ENCODE measurements around the gene SLC27A6.

The SLC27A6 gene

GRCh38 chr5:129051283-129051682, 86.0 kb downstream of the SLC27A6 start:
- Histone ChIP-seq H3K4me3 (no peak overlapping the region), H3K27ac (no peak overlapping the region)

GRCh38 chr5:129053438-129053837, 88.2 kb downstream of the SLC27A6 start:
- H3K4me3 ChIP-seq = no peak overlapping the region

GRCh38 chr5:129057329-129057728, 92.0 kb downstream of the SLC27A6 start:
- H3K27ac ChIP-seq = no peak overlapping the region
- H3K4me3 ChIP-seq = no peak overlapping the region

More at GRCh38 chr5:129053438-129053837, 88.2 kb downstream of the SLC27A6 start:
- H3K27ac ChIP-seq = no peak overlapping the region

- Histone ChIP-seq H3K27ac (no peak overlapping the region), H3K4me3 (no peak overlapping the region)
Observed at GRCh38 chr5:129061849-129062248, 96.6 kb downstream of the SLC27A6 start.

- Histone ChIP-seq H3K27ac (no peak overlapping the region), H3K4me3 (no peak overlapping the region)
Observed at GRCh38 chr5:129063483-129064113, 98.3 kb downstream of the SLC27A6 start.

DNA sequence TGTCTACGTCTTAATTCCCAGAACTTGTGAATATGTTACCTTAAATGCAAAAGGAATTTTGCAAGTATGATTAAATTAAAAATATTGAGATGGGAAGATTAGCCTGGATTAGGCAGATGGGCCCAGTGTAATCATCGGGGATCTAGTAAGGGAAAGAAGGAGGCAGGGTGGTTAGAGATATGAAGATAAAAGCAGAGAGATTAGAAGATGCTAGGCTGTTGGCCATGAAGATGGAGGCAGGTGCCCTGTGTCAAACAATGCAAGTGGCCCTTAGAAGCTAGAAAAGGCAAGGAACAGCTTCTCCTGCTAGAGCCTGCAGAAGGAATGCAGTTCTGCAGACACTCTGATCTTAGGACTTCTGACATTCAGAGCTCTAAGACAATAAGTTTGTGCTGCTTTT, 100.4 kb downstream of the SLC27A6 start:
- Histone ChIP-seq H3K27ac (no peak overlapping the region), H3K4me3 (no peak overlapping the region)

DNA sequence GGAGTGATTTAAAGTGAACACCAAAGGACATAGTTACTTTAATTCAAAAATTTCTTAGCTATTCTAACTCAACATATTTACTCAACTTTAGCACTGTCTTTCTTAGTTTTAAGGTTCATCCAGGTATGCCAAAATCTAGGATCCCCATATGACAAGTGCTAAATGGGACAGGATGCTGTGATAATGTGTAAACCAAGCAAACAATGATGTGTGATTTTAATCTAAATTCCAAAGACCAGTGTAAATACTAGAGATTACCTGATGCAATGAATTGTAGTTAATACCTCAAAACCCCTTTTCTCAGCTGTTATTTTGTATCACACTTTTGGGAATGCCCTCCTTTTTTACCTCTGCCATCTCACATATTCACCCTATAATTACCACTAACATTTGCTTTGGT, 102.5 kb downstream of the SLC27A6 start:
- H3K4me3 ChIP-seq = no peak overlapping the region
- H3K27ac ChIP-seq = no peak overlapping the region

GRCh38 chr5:129069292-129069691, 104.0 kb downstream of the SLC27A6 start:
- Histone ChIP-seq H3K27ac (no peak overlapping the region), H3K4me3 (no peak overlapping the region)

DNA sequence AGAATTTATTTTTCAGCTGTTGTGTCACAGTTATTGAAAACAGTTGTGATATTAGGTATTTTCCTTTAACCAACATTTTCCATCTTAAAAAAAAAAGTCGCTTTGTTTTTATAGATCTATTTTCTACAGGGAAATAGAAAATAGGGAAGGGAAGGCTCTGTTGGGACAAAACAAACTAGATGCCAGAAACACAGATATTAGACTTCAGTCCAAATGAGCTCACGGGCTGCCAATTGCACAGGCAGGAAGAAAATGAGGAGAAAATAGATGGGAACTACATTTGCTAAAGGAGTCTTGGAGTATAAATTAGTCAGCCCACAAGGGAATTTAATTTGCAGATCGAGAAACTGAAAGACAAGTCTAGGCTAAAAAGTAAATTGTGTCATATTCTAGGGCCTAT, 107.8 kb downstream of the SLC27A6 start:
- Histone ChIP-seq H3K27ac (no peak overlapping the region), H3K4me3 (no peak overlapping the region)

- Histone ChIP-seq H3K4me3 (no peak overlapping the region), H3K27ac (no peak overlapping the region)
Observed at GRCh38 chr5:129074903-129075302, 109.6 kb downstream of the SLC27A6 start.

GRCh38 chr5:129077433-129078075, 112.3 kb downstream of the SLC27A6 start:
- Histone ChIP-seq H3K27ac (no peak overlapping the region), H3K4me3 (no peak overlapping the region)

GRCh38 chr5:129078247-129078646, 113.0 kb downstream of the SLC27A6 start:
- Histone ChIP-seq H3K27ac (no peak overlapping the region), H3K4me3 (no peak overlapping the region)

GRCh38 chr5:129078660-129079059, 113.4 kb downstream of the SLC27A6 start:
- no peak overlapping the region for H3K4me3 ChIP-seq
- no peak overlapping the region for H3K27ac ChIP-seq

DNA sequence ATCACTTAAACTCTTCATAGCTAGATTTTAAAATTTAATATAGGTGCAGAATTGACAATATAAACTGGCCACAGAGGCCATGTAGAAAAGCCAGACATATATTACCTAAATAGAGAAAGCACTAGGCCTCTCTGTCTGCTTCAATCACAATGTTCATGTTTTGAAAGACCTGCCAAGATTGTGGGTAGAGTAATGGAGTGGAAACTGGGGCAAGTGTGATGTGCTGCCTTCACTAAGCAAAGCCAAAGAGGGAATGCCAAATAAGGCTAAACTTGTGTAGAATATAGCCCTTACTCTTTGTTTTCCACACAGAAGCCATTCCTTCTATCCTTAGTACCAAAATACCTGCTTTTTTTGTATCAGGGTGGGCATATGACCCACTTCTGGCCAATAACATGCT, 114.2 kb downstream of the SLC27A6 start:
- no peak overlapping the region for H3K27ac ChIP-seq
- no peak overlapping the region for H3K4me3 ChIP-seq

GRCh38 chr5:129080766-129081165, 115.5 kb downstream of the SLC27A6 start:
- H3K27ac ChIP-seq = no peak overlapping the region
- H3K4me3 ChIP-seq = no peak overlapping the region

DNA sequence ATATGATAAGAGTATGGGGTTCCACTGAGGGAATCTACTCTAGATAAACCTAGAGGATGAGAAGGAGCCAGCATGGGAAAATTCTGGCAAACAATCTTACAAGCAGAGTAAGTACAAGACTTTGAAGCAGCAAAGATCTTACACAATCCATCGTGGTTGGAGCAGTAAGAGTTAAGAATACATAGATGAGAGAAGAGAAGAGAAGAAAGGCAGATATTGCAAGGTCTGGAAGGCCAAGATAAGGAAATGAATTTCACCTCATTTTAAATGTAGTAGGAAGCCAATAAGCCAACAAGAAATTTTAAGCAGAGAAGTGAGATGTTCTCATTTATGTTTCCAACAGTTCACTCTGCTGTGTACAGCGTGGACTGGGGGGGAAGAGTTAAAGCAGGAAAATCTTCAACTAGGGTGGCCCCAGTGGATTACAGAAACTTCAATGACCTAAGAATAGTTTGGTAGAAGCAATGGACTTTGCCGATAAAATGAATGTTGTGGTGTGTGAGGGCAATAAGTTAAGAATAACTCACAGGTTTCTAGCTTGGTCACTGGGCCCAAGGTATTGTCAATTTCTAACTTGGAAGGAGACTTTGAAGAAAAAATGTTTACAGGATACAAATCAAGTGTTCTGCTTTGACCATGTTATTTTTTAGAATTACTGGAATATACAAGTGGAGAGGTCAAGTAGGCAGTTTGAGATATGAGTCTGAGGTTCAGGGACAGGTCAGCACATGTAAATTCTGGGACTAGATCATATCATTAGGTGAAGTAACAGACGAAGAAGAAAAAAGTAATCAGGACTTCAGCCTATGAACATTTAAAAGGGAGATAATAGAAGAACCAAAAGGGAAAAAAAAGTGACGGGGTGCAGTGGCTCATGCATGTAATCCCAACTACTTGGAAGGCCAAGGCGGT, 117.2 kb downstream of the SLC27A6 start:
- no peak overlapping the region for H3K27ac ChIP-seq
- no peak overlapping the region for H3K4me3 ChIP-seq
